IPS-NIHi7 (cell line): ENCODE measurements around the gene PAM16.

ENCODE experiments used
- DNase-seq: peaks from one replicate; pipeline ENCODE4 v3.0.0; 2012; ENCODE audit warnings: mixed read lengths; ENCODE audit errors: extremely low spot score

PAM16 gene

DNA sequence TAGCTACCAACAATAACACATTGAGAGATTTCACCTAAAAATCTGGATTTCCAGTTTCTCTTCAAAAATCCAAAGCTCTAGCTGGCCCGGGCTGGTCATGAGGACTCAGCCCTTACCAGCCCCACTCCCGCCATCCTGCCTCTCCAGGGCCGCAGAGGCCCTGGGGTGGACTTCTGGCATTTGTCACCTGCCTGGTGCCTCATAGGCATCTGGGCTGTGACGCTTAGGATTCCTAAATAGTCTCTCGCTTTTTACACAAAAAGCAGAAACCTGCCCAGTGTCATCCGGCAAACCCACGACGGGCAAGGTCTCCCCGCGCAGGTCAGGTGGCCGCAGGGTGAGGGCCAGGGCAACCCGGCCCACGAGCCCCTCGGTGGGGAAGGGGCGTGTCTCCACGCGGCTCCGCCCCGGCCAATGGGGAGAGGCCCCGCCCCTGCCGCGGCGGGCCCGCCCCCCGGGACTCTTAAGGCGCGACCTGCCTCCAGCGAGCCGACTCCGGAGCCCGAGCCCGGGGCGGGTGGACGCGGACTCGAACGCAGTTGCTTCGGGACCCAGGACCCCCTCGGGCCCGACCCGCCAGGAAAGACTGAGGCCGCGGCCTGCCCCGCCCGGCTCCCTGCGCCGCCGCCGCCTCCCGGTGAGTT is 20.4 kb upstream of the PAM16 start, which contains the start of gene VASN:
Gene VASN (plus strand): TSS at position 492 of the 644 bp plus-strand sequence. CDS start 9,030 bp downstream, outside the sequence.
- peak; percentile 95 for DNase-seq

DNA sequence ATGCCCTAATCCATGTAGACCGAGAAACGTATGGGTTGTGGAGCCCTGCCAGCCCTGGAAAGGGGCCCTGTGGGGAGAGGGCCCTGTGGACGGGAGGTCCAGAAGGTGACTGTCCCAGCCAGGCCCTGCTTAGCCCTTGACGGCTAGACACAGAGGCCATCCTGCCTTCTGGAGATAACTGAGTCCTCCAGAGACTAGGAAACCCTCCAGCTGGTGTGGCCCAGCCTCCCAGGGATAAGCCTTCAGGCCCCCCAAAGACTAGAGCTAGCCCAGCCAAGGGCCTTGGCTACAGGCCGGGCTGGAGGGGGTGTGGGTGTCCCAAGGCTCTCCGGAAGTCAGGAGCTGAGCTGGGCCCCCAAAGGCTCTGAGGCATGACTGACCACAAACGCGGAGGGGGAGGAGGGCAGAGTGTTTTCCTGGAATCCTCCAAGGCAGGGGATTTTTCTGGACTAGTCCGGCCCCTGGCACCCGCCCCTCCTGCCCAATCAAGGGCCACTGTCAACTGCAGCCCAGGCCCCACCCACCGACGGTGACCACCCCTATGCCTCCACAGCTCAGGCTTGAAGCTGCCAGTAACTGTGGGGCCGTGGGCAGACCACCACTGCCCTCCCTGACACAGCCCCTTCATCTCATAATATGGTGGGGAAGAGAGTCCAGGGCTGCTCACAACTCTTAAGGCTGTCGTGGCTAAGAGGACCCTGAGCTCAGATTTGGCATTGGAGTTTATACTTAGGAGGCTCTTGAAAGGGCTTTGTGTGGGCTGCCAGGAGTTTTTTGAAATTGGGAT is 19.6 kb upstream of the PAM16 start:
- no peak for DNase-seq

DNA sequence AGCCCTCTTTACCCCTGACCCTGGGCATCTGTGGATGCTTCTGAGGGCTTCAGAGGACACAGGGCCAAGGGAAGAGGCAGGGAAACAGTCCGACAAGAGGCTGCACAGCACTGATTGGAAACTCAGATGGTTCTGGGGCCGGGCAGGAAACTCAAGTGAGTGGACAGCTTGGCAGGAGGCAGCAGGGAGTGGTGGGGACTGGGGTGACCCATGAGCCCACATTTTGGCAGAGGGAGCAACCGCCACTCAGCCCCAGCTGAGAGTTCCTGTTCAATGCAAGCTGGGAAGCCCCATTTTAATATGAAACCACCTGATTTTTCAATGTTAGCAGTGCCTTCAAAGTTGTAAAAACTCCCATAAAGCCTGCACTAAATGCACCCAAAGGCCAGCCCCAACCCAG is 19.0 kb upstream of the PAM16 start:
- no peak for DNase-seq

DNA sequence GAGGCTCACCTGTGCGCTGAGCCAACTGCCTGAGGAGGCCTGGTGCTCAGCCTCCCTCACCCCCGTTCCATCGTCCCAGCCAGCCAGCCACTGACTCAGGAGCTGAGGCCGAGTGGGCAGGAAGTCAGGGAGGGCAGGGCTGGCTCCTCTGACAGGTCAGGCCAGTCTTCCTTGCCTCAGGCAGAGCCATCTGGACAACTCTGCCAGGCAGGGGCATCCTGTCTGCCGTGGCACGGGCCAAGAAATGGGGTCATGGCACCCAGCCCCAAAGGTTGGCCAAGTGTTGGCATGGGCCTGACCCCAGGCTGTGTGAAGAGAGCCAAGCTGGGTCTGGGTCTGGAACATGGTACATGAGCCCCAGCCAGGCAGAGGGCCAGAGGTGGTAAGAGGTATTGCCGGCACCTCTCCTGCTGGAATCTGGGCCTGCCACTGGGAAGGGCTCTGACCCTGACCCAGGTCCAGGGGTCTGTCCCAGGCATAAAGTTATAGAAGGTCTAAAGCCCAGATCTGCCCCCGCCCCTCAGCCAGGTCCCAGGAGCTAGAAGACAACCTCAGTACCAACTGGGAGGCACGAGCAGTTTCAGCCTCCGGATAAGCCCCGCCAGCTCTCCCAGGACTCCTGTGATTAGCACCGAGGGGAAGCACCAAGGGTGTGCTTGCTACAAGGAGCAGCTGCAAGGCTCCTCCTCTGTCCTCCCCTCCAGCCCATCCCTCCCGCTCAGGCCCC is 18.0 kb upstream of the PAM16 start:
- no peak for DNase-seq

DNA sequence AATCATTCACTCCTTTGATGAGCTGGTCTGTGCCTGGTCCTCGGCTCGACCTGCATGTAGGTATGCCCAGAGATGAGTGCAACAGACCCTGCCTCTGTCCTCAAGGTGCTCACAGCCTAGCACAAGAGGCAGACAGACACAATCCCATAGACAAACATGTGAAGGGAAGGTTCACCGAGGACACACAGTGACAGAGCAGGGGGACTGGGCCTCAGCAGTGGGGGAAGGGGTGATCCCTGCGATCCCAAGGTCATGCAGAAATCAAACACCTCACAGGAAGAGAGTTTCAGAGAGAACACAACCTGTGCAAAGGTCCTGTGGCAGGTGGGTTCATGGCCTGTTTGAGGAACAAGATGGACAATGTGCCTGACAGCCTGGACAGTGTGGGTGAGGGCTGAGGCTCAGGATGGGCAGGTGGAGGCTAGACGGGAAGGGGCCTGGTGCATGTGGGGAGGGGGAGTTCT is 16.3 kb upstream of the PAM16 start:
- no peak for DNase-seq

DNA sequence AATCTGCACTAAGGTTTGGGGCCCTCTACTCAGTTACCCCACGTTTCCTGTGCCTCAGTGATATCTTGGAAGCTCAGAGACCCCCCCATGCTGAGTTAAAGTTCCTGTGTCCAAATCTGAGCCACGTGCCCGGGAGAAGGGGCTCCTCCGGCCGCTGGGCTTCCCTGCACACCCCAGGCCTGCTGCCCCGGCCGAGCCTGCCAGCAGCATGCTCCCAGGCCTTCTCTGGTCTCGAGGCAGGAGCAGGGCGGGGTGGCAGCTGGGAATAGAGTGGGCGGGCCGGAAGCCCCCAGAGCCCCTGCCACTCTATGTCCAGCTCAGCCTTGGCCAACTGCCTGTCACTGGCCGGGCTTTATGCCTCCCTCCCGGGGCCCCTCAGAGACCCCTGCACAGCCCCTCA is 14.9 kb upstream of the PAM16 start:
- DNase-seq = no peak

DNA sequence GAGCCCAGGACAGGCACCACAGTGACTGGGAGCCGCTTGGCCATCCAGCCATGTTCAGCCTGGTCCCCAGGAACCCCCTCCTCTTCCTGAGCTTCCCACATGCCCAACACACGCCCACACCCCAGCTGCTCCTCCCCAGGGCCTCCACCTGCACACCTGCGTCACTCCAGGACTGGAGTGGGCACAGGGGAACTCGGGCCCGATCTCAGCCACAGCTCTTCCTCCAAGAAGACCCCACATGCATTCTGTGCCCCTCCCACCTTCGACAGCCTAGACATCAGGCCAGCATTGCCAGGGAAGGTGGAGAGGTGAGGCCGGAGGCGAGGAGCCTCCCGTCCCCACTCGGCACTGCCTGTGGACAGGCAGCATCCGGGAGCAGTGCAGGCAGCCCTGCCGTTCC is 14.5 kb upstream of the PAM16 start:
- no peak for DNase-seq

DNA sequence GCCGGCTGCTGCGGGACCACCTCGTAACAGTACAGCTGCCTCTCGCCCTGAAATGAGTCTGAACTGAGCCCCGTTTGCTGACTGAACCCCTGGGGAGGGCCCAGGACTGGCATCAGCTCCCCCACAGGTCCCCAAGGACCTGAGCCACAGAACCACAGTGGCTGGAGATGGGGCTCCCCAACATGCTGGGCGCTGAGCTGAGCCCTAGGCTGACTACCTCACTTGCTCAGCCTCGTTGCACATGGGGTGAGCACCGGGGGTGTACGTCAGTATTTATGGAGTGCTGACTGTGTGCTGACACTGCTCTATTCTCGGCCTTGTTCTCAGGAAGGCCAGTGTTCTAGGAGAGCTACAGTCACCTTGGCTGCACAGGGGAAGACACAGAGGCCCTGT is 13.9 kb upstream of the PAM16 start:
- DNase-seq = no peak

DNA sequence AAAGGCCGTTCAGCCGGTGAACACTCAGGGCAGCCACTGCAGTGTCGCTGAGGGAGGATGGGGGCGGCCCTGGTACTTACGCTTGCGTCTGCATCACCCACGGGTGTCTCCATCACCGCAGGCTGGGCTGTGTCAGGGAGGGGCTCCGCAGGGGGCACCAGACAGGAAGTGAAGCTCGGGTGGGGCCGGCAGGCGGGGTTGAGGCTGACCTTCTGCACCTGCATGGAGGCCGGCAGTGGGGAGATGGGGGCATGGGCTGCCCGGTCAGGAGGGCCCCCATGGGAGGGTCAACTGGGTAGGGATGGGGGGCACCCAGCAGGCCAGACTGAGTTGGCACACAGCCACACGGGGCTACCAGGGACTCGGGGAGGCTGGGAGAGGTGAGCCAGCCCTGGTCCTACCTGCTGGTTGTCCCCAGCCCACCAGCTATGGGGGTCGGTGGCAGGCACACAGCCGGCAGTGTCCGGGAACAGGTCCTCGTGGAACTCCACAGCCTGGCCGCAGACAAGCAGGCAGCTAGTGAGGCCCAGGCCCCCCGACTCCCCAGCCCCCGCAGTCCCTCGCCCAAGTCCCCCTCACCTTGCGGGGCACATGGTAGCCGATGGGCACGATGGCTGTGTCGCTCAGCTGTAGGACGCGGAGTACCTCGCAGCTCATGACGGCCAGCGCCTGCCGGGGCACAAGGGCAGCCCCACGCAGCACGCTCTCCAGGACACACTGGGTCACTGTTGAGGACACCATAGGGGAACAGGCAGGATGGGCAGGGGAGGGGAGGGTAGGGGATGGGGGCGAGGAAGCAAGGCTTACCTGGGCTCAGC is 13.3 kb upstream of the PAM16 start:
- DNase-seq = no peak

DNA sequence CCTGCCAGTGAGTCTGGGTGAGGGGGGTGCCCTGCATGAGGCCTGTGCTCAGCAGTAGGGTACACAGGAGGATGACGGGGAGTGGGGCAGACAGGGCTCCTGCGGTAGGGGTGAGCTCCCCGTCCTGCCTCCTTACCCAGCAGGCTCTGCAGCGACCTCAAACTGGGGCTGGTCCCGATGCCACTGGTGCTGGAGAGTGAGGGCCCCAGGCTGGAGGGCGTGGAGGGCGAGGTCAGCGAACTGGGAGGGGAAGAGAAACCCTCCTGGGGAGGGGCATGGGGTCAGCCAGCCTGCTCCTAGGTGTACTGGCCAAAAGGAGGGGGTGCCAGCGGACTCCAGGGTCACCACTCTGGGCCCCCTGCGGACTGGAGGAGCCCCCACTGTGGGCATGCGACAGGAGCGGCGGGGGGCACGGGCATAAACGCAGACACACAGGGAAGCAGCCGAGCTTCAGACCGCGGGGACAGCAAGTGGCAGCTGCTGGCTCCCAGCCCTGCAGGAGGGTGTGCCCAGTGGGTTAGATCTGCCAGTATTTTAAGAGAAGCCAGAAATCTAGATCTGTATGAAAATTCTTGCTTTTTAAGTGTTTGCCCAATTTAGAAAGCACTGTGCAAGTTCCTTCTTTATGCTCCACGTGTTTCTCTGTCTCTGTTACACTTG is 11.5 kb upstream of the PAM16 start:
- no peak for DNase-seq

DNA sequence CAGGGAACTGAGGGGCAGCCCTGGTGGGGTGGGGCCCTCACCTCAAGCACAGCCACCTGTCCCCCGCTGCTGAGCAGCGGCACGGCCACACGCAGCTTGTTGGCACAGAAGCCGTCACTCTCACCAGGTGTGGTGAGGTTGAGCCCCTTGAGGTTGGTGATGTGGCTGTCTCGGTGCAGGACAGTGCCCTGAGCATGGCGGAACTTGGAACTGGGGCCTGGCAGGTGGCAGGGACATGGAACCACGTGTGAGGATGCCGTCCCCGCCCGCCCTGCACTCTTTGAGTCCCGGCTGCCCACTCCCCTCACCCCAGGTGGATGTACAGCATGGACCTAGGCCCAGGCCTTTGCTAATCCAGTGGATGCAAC is 10.8 kb upstream of the PAM16 start:
- DNase-seq = no peak

DNA sequence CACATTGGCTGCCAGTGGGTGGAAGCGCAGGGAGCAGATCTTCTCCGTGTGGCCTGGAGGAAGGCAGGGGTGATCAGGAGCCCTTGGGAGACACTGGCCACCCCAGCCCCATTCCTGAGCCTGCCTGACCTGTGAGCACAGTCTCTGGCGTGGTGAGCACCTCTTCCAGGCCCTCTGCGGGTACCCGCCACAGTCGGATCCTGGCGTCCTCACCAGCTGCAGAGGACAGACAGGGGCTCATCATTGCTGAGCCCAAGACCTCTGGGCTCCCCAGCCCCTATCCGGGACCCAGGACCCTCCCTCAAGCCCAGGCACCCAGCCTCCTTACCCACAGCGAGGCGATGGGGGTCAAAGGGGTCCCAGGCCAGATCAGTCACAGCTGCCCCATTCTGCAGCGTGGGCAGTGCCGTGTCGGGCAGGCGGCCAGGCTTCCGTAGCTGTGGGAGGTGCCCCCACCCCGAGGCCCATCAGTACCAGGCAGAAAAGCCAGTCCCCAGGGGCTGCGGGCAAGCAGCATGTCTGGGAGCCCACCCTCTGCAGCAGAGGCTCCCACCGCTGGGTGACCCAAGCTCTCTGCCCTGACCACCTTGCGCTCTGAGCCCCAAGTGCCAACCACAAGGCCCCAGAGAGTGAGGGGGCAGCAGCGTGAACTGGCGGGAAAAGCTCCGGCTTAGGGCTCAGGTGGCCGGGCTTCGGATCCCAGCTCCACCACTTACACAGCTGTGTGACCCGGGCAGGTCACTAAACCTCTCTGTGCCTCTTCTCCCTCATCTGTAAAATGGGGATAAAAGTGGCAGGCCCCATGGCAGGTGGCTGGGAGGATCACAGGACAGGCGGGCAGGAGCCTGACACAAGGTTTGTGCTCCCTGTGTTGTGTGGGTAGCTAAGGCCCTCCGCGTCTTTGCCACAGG is 10.2 kb upstream of the PAM16 start:
- DNase-seq = no peak

DNA sequence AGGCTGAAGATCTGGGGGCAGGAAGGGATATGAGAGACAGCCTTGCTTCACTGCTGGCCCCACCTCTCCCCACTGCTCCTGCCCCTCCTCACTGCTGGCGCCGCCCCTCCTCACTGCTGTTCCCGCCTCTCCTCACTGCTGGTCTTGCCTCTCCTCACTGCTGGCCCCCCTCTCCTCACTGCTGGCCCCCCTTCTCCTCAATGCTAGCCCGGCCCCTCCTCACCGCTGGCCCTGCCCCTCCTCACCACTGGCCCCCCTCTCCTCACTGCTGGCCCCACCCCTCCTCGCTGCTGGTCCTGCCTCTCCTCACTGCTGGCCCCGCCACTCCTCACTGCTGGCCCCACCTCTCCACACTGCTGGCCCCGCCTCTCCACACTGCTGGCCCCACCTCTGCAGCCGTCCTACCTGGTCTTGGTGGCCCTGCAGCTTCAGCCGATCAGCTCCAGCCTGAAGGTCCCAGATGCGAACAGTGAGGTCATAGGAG is 9.5 kb upstream of the PAM16 start:
- DNase-seq = peak; percentile 54

DNA sequence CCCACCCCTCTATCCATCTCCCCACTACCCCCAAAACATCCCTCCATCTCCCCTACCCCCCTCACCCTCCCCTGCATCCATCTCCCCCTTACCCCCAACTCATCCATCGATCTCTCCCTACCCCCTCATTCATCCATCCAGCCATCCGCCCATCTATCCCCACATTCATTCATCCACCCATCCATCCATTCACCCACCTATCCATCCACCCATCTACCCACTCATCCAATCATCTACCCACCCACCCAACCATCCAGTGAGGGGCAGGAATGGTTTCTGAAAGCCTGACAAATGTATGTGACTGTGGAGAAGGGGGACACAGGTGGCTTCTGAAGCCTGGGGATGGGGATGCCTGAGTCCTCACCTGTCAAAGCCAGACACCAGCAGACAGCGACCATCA is 8.8 kb upstream of the PAM16 start:
- no peak for DNase-seq

DNA sequence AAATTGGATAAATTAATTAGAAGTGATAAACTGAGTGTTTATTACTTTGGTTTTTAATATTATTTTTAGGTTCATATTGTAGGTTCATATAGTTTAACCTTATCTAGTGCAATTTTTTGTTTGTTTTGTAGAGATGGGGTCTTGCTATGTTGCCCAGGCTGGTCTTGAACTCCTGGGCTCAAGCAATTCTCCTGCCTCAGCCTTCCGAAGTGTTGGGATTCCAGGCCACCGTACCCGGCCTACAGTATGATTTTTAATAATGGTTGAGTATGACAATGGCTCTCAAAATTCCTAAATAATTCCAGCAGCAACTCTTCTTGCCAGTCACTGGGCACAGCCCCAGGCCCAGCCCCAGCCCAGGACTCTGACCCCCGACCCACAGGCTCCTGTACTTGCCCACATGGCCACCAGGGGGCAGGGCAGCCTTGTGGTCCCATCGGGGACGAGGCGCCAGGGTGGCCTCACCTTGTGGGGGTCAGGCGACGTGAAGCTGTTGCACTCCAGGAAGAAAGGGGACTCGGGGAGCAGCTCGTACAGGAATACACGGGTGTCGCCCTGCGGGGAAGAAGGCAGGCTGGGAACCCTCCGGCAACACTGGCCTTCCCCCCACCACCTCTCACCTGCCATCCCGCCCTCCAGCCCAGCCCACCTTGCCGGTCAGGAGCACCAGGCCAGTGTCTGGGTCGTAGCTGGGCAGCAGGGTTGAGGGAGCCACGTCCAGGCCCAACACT is 7.9 kb upstream of the PAM16 start:
- peak; percentile 87 for DNase-seq

DNA sequence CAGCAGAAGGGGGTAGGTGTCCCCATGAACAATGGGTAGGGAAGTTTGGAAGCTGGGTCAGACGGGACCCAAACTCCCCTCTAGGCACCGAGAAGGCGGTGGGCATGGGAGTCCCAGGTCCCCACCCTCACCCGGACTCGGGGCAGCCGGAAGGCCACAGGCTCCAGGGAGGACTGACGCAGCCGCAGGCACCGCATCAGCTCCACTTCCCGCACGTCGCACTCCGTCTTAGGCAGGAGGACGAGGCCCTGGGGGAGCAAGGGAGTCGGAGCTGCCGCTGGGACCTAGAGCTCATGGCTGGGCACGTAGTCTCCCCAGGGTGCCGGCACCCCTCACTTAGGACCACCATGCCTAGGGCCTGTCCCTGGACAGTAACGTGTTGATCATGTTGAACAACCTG is 7.1 kb upstream of the PAM16 start:
- DNase-seq = no peak

DNA sequence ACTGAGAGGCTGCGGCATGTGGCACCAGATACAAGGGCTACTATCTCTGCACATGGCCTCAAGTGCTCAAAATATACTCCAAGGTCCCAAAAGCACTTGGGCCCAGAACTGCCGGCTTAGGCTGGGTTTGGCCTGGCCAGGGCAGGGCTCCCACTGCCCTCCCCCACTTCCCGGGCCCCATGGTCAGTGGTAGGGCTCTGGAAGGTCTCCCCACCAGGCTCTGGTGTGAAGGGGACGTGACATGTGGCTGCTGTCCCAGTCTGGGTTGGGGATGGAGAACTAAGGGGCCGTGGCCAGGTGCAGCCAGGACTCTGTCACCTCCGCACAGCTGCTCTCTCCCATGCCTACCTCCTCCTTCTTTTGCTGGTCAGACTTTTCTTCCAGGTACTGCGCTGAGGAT is 5.7 kb upstream of the PAM16 start:
- DNase-seq = no peak

DNA sequence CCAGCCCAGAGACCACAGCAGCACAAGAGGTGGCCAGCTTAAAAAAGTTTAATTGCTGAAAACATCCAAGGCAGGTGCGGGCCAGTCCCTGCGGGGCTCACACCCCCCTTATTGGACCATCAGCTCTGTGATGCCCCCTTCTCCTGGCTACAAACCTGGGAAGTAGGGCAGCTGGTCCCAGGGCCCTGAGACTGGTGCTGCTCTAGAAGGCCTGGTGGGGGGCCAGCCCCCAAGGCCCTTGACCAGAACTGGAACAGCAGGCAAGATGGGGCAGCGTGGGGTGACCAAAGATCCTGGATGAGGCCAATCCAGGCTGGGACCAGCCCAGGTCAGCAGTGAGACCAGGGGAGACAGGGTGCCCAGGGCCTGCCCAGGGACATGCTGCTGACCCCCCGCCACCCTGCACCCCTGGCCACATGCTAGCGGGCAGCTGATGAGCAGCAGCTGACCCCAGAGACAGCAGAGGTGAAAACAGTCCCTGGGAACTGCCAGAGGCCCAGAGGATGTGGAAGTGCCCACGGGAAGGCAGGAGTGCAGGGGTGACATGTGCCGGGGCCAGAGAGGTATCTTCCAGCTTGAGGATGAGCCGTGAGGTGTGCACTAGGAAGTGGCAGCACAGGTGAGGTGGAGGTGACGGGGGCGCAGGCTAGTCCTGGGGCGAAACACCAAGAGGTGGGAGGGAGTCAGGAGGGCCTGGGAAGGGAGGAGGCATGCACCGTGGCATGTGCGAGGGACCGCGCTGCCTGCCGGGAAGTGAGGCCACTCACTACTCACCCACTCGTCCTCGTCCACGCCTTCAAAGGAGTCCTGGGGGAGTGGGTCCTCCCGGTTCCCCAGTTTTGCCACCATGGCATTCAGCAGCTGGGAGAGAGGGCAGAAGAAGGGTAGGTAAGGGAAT is 3.6 kb upstream of the PAM16 start:
- DNase-seq = no peak
